ENCODE data around the gene KAT6B.

DNA sequence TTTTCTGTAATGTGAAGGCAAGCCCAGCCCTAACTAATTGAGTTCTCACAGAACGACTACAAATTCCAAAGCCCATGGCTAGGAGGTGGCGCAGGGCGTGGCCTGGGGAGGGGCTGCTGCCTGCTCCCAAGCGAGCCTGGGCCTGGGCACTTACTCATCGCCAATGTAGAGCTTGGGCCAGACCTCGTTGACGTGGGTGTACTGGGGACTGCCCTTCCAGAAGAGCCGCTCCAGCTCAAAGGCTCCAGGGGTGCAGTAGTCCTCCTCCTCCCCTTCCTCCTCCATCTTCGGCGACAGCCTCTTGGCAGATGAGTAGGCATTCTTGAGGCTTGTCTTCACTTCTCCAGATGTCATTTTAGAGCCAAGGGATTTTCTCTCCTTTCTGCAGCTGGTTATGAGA, 231.8 kb downstream of the KAT6B start:
- TF ChIP-seq, protein P1, sequence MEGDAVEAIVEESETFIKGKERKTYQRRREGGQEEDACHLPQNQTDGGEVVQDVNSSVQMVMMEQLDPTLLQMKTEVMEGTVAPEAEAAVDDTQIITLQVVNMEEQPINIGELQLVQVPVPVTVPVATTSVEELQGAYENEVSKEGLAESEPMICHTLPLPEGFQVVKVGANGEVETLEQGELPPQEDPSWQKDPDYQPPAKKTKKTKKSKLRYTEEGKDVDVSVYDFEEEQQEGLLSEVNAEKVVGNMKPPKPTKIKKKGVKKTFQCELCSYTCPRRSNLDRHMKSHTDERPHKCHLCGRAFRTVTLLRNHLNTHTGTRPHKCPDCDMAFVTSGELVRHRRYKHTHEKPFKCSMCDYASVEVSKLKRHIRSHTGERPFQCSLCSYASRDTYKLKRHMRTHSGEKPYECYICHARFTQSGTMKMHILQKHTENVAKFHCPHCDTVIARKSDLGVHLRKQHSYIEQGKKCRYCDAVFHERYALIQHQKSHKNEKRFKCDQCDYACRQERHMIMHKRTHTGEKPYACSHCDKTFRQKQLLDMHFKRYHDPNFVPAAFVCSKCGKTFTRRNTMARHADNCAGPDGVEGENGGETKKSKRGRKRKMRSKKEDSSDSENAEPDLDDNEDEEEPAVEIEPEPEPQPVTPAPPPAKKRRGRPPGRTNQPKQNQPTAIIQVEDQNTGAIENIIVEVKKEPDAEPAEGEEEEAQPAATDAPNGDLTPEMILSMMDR (IDR thresholded peaks at IDR 0.05): no peak
- TF ChIP-seq EZH2 (IDR thresholded peaks at IDR 0.05; ENCODE audit: borderline replicate concordance, insufficient read depth, low read depth, low read length, poor library complexity, severe bottlenecking): no peak
